Smooth muscle cell (in vitro differentiated cells): ENCODE results near the gene AATF. TPM values are rescaled to one million over a fixed set of nuclear protein-coding genes. Genes with fewer than 3 reads are reported as not detected.
A peak's percentile ranks its signal among the peaks of the same experiment; 100 is the strongest.

Experiments
- DNase-seq: peaks from one replicate; lab custom pipeline; 2025; ENCODE audit not compliant: unreplicated experiment; lab: John Stamatoyannopoulos, UW
- H2AFZ ChIP-seq: fragments of 200-600 bp; sonication (generic); 2 replicates; pipeline ENCODE4 v1.6.0; 2016; ENCODE audit warnings: antibody characterized with exemption, low read depth, mild to moderate bottlenecking
- H3F3A ChIP-seq: fragments of 200-600 bp; sonication (generic); 2 replicates; pipeline ENCODE4 v1.6.0; 2017; ENCODE audit warnings: antibody characterized with exemption, low read depth
- H3K27ac ChIP-seq: fragments of 200-600 bp; sonication (generic); 2 replicates; pipeline ENCODE4 v1.5.1; 2016; ENCODE audit warnings: low read depth, mild to moderate bottlenecking
- H3K27me3 ChIP-seq: fragments of 200-600 bp; sonication (generic); 2 replicates; pipeline ENCODE4 v1.6.1; 2016; ENCODE audit warnings: low read depth, mild to moderate bottlenecking
- H3K36me3 ChIP-seq: fragments of 200-600 bp; sonication (generic); 2 replicates; pipeline ENCODE4 v1.5.1; 2016; ENCODE audit warnings: low read depth
- H3K4me1 ChIP-seq: fragments of 200-600 bp; sonication (generic); 2 replicates; pipeline ENCODE4 v1.5.1; 2016; ENCODE audit warnings: low read depth
- H3K4me2 ChIP-seq: fragments of 200-600 bp; sonication (generic); 2 replicates; pipeline ENCODE4 v1.6.0; 2016; ENCODE audit warnings: mild to moderate bottlenecking
- H3K4me3 ChIP-seq: fragments of 200-600 bp; sonication (generic); 2 replicates; pipeline ENCODE4 v1.5.1; 2016; ENCODE audit warnings: mild to moderate bottlenecking
- H3K79me2 ChIP-seq: fragments of 200-600 bp; sonication (generic); 2 replicates; pipeline ENCODE4 v1.6.0; 2016; ENCODE audit warnings: low read depth, mild to moderate bottlenecking
- H3K9ac ChIP-seq: fragments of 200-600 bp; sonication (generic); 2 replicates; pipeline ENCODE4 v1.6.0; 2016; ENCODE audit warnings: low read depth
- H3K9me3 ChIP-seq: fragments of 200-600 bp; sonication (generic); replicated peaks from 2 replicates; pipeline ENCODE4 v1.5.1; 2016; ENCODE audit warnings: low read depth
- H4K20me1 ChIP-seq: fragments of 200-600 bp; sonication (generic); 2 replicates; pipeline ENCODE4 v1.6.0; 2016; ENCODE audit warnings: low read depth
- WGBS: methylation state at CpG from one replicate; pipeline ENCODE4 v1.1.7; 2016; ENCODE audit warnings: low lambda C conversion rate; 5-methylcytosine and 5-hydroxymethylcytosine counted together
- polyA plus RNA-seq: library from polyadenylated mRNA; unstranded; fragments of >200 nt; fragmentation: Nextera tagmentation; extraction: Ambion mirVana; gene quantifications from 2 replicates; pipeline ENCODE4 v1.2.1, GENCODE V29; 2016
- total RNA-seq: library from RNA; depleted of rRNA; stranded (reverse); fragments of >200 nt; gene quantifications from 2 replicates; pipeline ENCODE4 v1.2.3, GENCODE V29; 2014
- TF ChIP-seq, protein P1 (sequence below): fragments of 200-600 bp; sonication (generic); IDR thresholded peaks from 2 replicates; pipeline ENCODE4 v1.5.1; 2017; ENCODE audit warnings: borderline replicate concordance, mild to moderate bottlenecking, antibody characterized with exemption; ENCODE audit not compliant: insufficient read depth, poor library complexity, severe bottlenecking

The AATF gene
- total and polyA plus RNA-seq, 2 experiments from 2014 or later, result 18.5 to 38.0 TPM

DNA sequence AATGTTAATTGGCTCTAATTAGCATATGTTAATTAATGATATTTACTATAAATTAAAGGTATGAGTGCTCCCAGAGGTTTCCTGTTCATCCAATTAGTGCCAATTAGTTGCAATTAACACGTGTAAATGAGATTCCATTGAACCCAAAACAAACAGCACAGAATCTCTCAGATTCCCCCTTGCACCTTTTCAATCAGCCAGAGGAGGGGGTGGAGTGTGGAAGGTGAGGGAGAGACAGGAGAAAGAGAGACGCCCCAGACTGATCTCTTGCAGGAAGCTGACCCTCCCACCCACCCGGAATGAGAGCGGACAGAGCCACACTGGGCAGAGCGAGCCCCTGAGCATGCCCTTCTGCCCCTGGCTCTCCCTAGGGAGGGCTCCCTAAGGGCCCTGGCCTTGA lies 35.6 kb upstream of the AATF start:
- Histone ChIP-seq H3K27me3 (peaks cover 34% of the 10 kb centered on the region), H3K4me2 (no peak overlapping the region), H3K9me3 (no peaks in the 10 kb centered on the region), H3F3A (no peaks in the 10 kb centered on the region), H4K20me1 (no peaks in the 10 kb centered on the region), H3K79me2 (no peaks in the 10 kb centered on the region), H2AFZ (no peak overlapping the region), H3K27ac (no peak overlapping the region), H3K9ac (no peak overlapping the region), H3K4me3 (no peak overlapping the region), H3K4me1 (peaks cover 4% of the 10 kb centered on the region), H3K36me3 (no peaks in the 10 kb centered on the region)
- DNase-seq, result no peak
- WGBS, result 57% methylated on average over 5 of the region's 5 CpGs
- TF ChIP-seq, protein P1, sequence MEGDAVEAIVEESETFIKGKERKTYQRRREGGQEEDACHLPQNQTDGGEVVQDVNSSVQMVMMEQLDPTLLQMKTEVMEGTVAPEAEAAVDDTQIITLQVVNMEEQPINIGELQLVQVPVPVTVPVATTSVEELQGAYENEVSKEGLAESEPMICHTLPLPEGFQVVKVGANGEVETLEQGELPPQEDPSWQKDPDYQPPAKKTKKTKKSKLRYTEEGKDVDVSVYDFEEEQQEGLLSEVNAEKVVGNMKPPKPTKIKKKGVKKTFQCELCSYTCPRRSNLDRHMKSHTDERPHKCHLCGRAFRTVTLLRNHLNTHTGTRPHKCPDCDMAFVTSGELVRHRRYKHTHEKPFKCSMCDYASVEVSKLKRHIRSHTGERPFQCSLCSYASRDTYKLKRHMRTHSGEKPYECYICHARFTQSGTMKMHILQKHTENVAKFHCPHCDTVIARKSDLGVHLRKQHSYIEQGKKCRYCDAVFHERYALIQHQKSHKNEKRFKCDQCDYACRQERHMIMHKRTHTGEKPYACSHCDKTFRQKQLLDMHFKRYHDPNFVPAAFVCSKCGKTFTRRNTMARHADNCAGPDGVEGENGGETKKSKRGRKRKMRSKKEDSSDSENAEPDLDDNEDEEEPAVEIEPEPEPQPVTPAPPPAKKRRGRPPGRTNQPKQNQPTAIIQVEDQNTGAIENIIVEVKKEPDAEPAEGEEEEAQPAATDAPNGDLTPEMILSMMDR, result no peak

DNA sequence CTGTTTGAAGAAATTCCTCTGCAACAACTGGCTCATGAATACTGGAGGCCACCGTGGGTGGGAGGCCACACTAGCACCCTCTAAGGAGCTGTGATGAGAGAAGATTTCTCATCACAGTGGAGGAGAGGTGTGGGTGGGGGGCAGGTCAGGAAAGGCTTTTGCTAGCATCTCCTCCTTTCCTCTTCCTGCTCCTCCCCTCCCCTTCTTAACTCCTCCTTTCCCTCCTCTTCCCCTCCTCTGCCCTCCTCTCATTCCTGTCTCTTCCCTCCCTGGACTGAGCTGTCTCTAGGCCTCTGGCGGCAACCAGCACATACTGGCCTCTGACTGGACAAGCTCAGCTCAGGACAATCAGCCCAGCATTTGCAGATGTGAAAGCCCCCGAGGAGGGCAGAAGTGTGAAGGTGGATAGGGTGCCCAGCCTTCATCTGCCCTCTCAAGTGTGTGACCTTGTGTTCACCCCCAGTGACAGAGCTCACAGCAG lies 30.5 kb upstream of the AATF start:
- peak overlapping the region; percentile 50 for H3K4me2 ChIP-seq

DNA sequence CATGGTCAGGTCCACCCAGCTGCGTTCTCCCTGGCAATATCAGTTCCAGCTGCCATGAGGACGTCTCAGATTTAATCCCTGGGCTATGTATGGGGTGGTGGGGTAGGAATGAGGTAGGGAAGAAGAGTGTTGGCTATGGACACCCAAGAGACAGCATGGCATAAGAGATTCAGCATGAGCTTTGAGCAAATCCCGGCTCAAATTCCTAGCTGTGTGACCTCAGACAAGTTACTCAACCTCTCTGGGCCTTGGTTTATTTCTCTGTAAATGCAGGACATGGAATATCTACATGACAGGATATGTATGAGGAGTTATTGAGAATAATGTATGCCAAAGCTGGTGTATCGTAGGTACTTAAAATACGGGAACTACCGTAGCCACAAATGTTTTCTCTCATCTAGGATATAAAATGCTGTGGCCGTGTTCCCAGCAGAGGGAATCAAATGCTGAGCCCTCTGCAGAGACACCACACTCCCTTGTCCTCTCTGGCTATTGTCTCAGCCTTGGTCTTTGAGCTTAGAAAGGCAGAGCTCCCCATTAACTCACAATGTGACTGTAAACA lies 29.3 kb upstream of the AATF start:
- peaks cover 37% of the 10 kb centered on the region for H3K4me1 ChIP-seq
- H3K79me2 ChIP-seq, result no peaks in the 10 kb centered on the region
- peak overlapping the region; percentile 93 for H3K27ac ChIP-seq
- H2AFZ ChIP-seq, result no peak overlapping the region
- H3K4me3 ChIP-seq, result no peak overlapping the region
- 78% methylated on average over 7 of the region's 7 CpGs for WGBS
- no peak for DNase-seq
- H3K36me3 ChIP-seq, result no peaks in the 10 kb centered on the region
- no peaks in the 10 kb centered on the region for H4K20me1 ChIP-seq
- peak overlapping the region; percentile 67 for H3K4me2 ChIP-seq
- no peaks in the 10 kb centered on the region for H3K27me3 ChIP-seq
- H3K9me3 ChIP-seq, result no peaks in the 10 kb centered on the region
- peaks cover 11% of the 10 kb centered on the region for H3F3A ChIP-seq
- TF ChIP-seq, protein P1, result no peak
- no peak overlapping the region for H3K9ac ChIP-seq

More for the DNA sequence above, 30.5 kb upstream of the AATF start:
- H2AFZ ChIP-seq, result peak overlapping the region; percentile 57
- no peaks in the 10 kb centered on the region for H3K36me3 ChIP-seq
- peak overlapping the region; percentile 42 for H3K27ac ChIP-seq
- no peaks in the 10 kb centered on the region for H4K20me1 ChIP-seq
- H3F3A ChIP-seq, result peaks cover 11% of the 10 kb centered on the region
- H3K4me3 ChIP-seq, result no peak overlapping the region
- H3K9me3 ChIP-seq, result no peaks in the 10 kb centered on the region
- no peaks in the 10 kb centered on the region for H3K27me3 ChIP-seq
- WGBS, result 9% methylated on average over 3 of the region's 3 CpGs
- peaks cover 37% of the 10 kb centered on the region for H3K4me1 ChIP-seq
- no peaks in the 10 kb centered on the region for H3K79me2 ChIP-seq
- TF ChIP-seq, protein P1, result no peak
- no peak for DNase-seq
- no peak overlapping the region for H3K9ac ChIP-seq
